ENCODE measurements around the gene KRTAP5-5.

GRCh38 chr11:1652026-1652425 lies 22.5 kb downstream of the KRTAP5-5 start:
- TF ChIP-seq CTCF (IDR thresholded peaks at IDR 0.05), result no peak
- no peak for TF ChIP-seq POLR2A (IDR thresholded peaks at IDR 0.05)

All from prostate gland (tissue), 2 donors.